Left renal pelvis (tissue), 4 donors: ENCODE data around the gene VASN. TPM values are rescaled to one million over a fixed set of nuclear protein-coding genes. Genes with fewer than 3 reads are reported as not detected.

Experiments
- DNase-seq, 4 donors: peaks; one replicate each; pipeline ENCODE4 v3.0.0-alpha.2; 2013; ENCODE audit warnings: low read depth in 4 of 4, low spot score in 3 of 4
- polyA plus RNA-seq, 4 donors: library from polyadenylated mRNA; unstranded; fragments of 120-200 nt; gene quantifications; one replicate each; pipeline ENCODE4 v1.2.1, GENCODE V29; 2013; ENCODE audit not compliant: insufficient read length in 4 of 4

The VASN gene
- polyA plus RNA-seq, 4 donors = 35.7 to 68.7 (median 44.1) TPM

- no peak for DNase-seq
Measured at GRCh38 chr16:4399001-4399730, 27.5 kb downstream of the VASN start.

GRCh38 chr16:4401094-4401501, 29.4 kb downstream of the VASN start:
- no peak for DNase-seq

GRCh38 chr16:4401510-4401909, 29.9 kb downstream of the VASN start:
- no peak for DNase-seq

- no peak for DNase-seq
Measured at GRCh38 chr16:4402439-4403132, 30.9 kb downstream of the VASN start.

GRCh38 chr16:4403133-4403949, 31.7 kb downstream of the VASN start:
- no peak for DNase-seq

- no peak for DNase-seq
Measured at GRCh38 chr16:4404247-4404966, 32.8 kb downstream of the VASN start.

GRCh38 chr16:4404967-4405696, 33.5 kb downstream of the VASN start:
- no peak for DNase-seq

- no peak for DNase-seq
Measured at GRCh38 chr16:4407543-4408322, 36.1 kb downstream of the VASN start.

- DNase-seq = no peak
Measured at GRCh38 chr16:4408323-4408690, 36.7 kb downstream of the VASN start.

- no peak for DNase-seq
Measured at GRCh38 chr16:4409081-4409932, 37.7 kb downstream of the VASN start.

GRCh38 chr16:4410335-4411075, 38.9 kb downstream of the VASN start:
- peak in 1 of 4 donors; percentile 65 for DNase-seq

- no peak for DNase-seq
Measured at GRCh38 chr16:4411684-4412083, 40.0 kb downstream of the VASN start.

GRCh38 chr16:4412159-4412558, 40.5 kb downstream of the VASN start:
- no peak for DNase-seq

- DNase-seq = no peak
Measured at GRCh38 chr16:4412854-4413253, 41.2 kb downstream of the VASN start.

GRCh38 chr16:4414187-4414917, 42.7 kb downstream of the VASN start:
- DNase-seq = no peak

GRCh38 chr16:4415538-4416199, 44.0 kb downstream of the VASN start:
- no peak for DNase-seq
